GM12892 (cell line): Measurements from ENCODE around the gene ARIH2.
A peak's percentile ranks its signal among the peaks of the same experiment; 100 is the strongest.
"Not testable (repeated sequence)": the region's sequence is repeated elsewhere in the genome, so short reads cannot be mapped to it uniquely, and the experiment has no call there.

Source experiments
- DNase-seq: peaks from one replicate; pipeline ENCODE4 v3.0.0; 2011; ENCODE audit not compliant: insufficient read length
- FAIRE-seq: peaks from 2 replicates; lab custom pipeline; 2011; peaks lifted over from hg19 to GRCh38; lab: Jason Lieb, UNC
- POLR2A ChIP-seq: IDR thresholded peaks from 2 replicates; pipeline ENCODE4 v1.6.1; 2011; ENCODE audit warnings: low read depth, low read length, control low read depth
- POLR2AphosphoS5 ChIP-seq: IDR thresholded peaks from 2 replicates; pipeline ENCODE4 v1.6.1; 2011; ENCODE audit warnings: low read depth, low read length, control low read depth
- TAF1 ChIP-seq: IDR thresholded peaks from 2 replicates; pipeline ENCODE4 v1.6.1; 2011; ENCODE audit warnings: low read depth, mild to moderate bottlenecking, control low read depth, low read length, borderline replicate concordance

Gene ARIH2

GRCh38 chr3:48897460-48898376 lies 20.9 kb upstream of the ARIH2 start:
- TF ChIP-seq TAF1 (no peak), POLR2A (no peak)
- DNase-seq (no peak), FAIRE-seq (peak; percentile 58)

GRCh38 chr3:48898383-48899234 lies 20.0 kb upstream of the ARIH2 start, which contains the start of gene SLC25A20:
TSS of gene SLC25A20 (minus strand) at chr3:48898882. CDS start at chr3:48898794, 88 bp downstream.
- TF ChIP-seq POLR2AphosphoS5 (no peak), POLR2A (peak; percentile 33; the same call in 1 of the 2 replicates)
- DNase-seq, result peak; percentile 90
- peak; percentile 95 for FAIRE-seq

DNA sequence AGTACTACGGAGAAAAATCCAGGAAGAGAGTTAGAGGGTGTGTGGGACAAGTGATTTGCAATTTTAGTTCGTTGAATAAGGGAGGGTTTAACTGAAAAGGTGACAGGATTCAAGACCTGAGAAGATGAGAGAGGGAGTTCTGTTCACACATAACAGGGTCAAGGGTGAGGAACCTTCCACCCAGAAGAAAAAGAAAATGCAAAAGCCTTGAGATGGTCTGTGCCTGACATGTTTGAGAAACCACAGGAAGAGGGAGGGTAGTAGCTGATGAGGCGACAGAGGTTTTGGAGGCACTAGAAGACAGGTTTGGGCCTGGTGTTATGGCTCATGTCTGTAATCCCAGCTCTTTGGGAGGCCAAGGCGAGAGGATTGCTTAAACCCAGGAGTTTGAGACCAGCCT lies 19.4 kb upstream of the ARIH2 start:
- TF ChIP-seq POLR2AphosphoS5 (no peak), POLR2A (no peak), TAF1 (no peak)
- FAIRE-seq, result peak; percentile 73
- no peak for DNase-seq

DNA sequence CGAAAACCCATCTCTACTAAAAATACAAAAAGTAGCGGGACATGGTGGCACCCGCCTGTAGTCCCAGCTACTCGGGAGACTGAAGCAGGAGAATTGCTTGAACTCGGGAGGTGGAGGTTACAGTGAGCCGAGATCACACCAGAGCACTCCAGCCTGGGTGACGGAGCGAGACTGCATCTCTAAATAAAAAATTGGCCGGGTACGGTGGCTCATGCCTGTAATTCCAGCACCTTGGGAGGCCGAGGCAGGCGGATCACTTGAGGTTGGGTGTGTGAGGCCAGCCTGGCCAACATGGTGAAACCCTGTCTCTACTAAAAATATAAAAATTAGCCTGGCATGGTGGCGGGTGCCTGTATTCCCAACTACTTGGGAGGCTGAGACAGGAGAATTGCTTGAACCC lies 11.6 kb upstream of the ARIH2 start:
- not testable (repeated sequence) for FAIRE-seq, DNase-seq

GRCh38 chr3:48915296-48915695 lies 3.3 kb upstream of the ARIH2 start:
- no peak for TF ChIP-seq POLR2A
- no peak for TF ChIP-seq POLR2AphosphoS5
- no peak for TF ChIP-seq TAF1
- DNase-seq (no peak), FAIRE-seq (no peak)

DNA sequence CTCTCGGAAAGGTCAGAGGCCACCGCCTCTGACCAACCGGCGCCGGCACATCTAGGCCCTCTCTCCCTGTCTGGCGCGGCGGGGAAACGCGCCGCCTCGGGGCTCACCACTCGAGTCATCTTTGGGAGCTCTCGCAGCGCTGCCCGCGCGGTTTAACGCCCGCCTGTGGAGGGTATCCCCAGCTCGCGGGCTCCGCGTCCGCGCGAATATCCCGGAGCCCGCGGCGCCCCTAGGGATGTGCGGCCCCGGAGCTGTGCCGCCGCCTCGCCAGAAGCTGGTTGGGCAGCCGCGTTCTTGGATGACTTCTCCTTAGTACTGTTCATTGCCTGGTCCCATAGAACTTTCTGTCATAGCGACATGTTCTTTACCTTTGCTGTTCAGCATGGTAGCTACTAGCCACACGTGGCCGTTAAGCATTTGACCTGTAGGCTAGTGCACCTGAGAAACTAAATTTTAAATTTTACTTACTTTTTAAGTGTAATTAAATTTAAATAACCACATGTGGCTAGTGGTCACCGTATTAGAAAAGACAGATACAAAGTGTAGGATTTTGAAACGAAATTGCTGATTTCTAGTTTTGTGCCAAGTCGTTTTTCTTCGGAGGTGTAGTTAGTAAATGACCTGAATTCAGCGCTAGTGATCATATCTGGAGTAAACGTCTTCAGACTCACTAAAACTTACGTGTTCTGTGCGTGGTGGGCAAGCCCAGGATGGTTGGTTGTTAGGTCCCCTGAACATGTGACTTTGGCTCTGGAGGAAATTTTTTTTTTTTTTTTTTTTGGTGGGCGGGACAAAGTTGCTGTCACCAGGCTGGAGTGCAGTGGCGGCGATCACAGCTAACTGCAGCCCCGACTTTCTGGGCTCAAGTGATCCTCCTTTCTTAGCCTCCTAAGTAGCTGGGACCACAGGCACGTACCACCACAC lies 835 bp downstream of the ARIH2 start:
- peak; percentile 62 for TF ChIP-seq POLR2AphosphoS5
- peak; percentile 50; the same call in 1 of the 2 replicates for TF ChIP-seq POLR2A
- no peak for TF ChIP-seq TAF1
- peak; percentile 41 for DNase-seq
- FAIRE-seq, result peak; percentile 89

DNA sequence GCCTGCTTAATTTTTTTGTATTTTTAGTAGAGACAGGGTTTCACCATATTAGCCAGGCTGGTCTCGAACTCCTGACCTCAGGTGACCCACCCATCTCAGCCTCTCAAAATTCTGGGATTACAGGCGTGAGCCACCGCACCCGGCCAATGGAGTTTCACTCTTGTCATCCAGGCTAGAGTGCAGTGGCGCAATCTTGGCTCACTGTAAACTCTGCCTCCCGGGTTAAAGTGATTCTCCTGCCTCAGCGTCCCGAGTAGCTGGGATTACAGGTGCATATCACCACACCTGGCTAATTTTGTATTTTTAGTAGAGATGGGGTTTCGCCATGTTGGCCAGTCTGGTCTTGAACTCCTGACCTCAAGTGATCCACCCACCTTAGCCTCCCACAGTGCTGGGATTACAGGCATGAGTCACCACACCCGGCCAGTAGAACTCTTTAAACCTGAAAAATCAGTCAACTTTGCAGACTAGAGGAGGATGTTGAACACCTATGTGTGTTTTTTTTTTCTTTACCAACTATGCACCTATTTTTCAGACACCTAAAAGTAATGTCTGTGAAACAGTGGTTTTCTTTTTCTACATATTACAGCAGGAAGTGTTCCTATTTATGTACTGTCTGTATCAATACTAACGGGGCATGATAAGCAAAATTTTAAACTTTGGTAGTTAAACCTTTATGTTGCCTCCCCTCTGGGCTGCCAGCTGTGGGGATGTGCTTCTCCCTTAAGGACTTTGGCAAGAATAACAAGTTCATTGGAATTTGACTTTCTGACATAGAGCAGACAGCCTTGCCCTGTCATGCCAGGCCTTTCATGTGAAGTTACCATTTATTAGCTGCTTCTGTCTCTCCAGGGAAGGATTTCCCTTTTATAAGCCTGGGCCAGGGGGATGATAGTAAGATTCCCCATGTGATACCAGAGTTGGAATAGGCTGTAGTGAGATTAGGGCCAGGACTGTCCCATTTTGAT lies 8.1 kb downstream of the ARIH2 start:
- DNase-seq (no peak), FAIRE-seq (peak; percentile 36)
- TF ChIP-seq POLR2AphosphoS5, result no peak
- no peak for TF ChIP-seq TAF1
- TF ChIP-seq POLR2A, result no peak

DNA sequence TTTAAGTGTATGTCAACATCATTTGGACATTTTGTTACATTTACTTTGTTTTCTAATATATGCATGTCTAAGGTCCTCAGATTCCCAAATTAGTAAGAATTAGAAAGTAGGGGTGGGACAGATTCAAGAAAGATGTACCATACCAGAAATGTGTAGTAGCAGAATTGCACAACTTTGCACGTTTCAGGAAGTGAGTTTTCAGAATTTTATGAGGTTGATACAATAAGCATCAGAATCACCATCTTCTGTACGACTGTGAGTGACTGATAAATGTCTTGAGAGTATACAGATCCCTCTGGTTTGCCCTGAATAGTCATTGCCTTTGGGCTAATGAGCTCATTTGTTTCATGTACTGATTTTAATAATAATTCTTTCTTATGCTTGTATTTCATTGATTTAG lies 9.3 kb downstream of the ARIH2 start:
- no peak for TF ChIP-seq TAF1
- TF ChIP-seq POLR2A, result no peak
- TF ChIP-seq POLR2AphosphoS5, result no peak
- DNase-seq, result no peak
- no peak for FAIRE-seq

GRCh38 chr3:48928679-48929078 lies 10.0 kb downstream of the ARIH2 start:
- DNase-seq (no peak), FAIRE-seq (peak; percentile 30)
- TF ChIP-seq TAF1 (no peak), POLR2A (no peak), POLR2AphosphoS5 (no peak)
